ENCODE measurements around the gene PCDH9.

PCDH9 gene

GRCh38 chr13:66506051-66506777, 723.9 kb downstream of the PCDH9 start:
- no peak for DNase-seq

- no peak for DNase-seq
Observed at GRCh38 chr13:66503890-66504289, 726.2 kb downstream of the PCDH9 start.

DNA sequence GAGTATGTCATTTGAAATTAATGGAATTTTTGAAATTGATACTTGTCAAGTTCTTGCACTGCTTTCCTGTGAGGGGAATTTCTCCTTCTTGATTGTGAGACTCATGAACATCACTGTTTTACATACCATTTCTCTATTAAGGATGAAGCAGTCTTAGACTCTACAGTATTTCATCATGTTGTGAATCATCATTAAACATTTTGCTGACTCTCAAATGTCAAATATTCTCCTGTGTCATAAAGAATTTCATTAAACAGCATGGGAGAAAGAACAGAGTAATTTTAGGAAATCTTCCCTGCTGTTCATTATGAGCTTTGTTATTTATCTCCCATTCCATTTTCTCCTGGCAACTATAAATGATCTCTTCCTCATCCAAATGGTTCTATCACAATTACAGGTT, 729.0 kb downstream of the PCDH9 start:
- DNase-seq, result no peak

- DNase-seq, result no peak
Observed at GRCh38 chr13:66492479-66492878, 737.7 kb downstream of the PCDH9 start.

DNA sequence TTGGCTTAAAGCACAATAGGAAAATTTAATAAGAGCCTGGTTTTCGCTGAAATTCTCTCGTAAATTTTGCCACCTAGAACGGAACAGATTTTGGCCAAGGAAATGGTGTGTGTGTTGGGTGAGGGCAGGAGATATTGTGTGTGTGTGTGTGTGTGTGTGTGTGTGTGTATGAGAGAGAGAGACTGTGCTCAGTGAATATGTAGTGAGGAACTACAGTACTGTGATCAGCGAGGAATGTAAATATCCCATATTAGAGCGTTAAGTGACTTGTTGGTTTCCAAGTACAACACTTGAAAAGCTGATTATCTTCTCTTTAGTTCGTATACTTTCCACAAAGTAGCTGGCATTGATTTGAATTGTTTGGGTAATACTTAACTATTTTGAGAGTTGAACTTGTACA, 738.9 kb downstream of the PCDH9 start:
- DNase-seq, result no peak

DNA sequence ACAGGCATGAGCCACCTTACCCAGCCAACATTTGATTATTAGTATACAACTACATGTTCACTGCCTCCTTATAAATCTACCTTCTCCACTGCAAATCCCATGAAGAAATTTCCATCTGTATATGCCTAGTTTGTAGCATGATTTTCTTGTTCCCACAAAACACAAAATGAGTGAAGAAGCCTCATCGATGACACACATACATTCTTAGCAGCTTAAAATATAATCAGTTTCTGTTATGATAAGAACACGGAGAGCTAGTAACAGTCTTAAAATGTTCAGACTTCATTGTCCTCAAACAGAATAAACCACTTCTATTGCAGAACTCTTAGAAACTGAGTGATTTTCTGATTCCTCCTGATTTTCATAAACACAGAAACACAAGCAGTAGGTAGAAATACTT, 740.5 kb downstream of the PCDH9 start:
- no peak for DNase-seq

DNA sequence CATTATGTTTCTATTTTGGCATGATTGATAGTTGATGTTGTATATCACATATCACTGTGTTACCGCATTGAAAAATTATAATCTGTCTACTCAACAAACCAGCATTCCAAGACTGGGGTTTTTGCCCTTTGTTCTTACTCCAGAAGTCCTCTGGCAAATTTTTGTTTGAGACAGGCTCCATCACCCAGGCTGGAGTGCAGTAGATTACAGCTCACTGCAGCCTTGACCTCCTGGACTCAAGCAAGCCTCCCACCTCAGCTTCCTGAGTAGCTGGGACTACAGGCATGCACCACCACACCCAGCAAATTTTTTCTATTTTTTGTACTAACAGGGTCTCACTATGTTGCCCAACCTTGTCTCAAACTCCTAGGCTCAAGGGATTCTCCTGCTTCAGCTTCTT, 741.0 kb downstream of the PCDH9 start:
- DNase-seq, result no peak

DNA sequence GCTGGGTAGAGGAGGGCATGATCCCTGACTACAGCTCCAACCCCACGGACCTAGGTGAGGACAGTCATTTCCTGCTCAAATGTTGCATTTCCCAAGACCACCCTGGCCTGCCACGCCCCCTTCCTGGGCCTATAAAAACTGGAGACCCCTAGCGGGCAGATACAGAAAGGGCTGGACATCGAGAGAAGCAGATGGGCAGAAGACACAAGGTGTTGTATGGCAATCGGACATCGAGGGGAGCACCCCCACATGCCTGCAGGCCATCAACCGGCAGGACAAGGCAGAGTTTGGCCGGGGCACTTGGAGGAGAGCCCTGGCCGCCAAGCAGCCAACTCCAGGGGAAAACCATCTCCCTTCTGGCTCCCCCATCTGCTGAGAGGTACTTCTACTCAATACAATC, 746.4 kb downstream of the PCDH9 start:
- no peak for DNase-seq

- DNase-seq, result no peak
Observed at GRCh38 chr13:66482836-66483235, 747.3 kb downstream of the PCDH9 start.

DNA sequence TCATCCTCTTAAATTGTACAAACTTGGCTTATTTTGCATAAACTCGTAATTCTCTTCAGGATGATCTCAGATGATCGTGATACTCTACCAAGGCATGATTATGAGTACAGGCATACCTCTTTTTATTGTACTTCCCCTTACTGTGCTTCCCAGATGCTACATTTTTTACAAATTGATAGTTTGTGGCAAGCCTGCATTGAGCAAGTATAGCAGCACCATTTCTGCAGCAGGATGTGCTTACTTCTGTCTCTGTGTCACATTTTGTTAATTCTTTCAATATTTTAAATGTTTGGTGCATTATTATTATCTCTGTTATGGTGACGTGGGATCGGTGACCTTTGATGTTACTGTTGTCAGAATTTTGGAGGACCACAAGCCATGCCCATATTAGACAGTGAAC, 752.3 kb downstream of the PCDH9 start:
- DNase-seq, result no peak

GRCh38 chr13:66475061-66475460, 755.1 kb downstream of the PCDH9 start:
- DNase-seq, result no peak

- no peak for DNase-seq
Observed at GRCh38 chr13:66469745-66470144, 760.4 kb downstream of the PCDH9 start.

- DNase-seq, result no peak
Observed at GRCh38 chr13:66468656-66469055, 761.5 kb downstream of the PCDH9 start.

DNA sequence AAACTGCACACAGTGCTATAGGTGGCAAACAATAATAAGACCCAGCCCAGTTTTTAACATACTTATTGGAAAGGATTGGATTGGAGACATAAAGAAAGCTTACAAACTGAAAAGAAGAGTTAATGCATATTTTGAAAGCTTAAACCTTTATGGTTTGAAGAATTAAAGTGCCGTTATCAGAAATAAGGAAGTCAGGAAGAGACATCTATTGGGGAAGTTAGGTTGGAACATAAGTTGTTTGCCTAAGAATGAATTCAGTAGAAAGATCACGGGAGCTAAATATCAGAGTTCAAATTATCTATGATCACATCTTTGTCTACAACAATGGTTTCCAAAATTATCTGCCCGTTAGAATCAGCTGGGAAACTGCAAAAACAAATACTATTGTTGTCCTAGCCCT, 767.9 kb downstream of the PCDH9 start:
- DNase-seq, result no peak

DNA sequence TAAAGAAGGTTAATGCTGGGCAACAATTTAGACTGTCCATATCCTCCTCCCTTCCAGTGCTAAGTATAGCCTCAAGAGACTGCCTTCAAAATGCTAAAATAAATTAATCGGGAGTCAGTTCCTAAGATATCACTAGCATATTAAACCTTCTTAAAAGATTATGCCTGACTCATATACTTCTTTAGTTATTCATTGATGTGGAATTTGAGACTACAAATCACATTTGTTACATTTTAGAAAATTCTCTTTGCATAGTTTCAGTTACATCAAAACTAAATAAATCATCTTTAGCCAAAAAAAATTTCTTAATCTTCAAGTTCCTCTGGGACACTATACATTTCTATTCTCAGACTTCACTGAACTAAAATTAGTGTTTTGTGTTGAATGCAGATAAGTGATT, 769.1 kb downstream of the PCDH9 start:
- no peak for DNase-seq

DNA sequence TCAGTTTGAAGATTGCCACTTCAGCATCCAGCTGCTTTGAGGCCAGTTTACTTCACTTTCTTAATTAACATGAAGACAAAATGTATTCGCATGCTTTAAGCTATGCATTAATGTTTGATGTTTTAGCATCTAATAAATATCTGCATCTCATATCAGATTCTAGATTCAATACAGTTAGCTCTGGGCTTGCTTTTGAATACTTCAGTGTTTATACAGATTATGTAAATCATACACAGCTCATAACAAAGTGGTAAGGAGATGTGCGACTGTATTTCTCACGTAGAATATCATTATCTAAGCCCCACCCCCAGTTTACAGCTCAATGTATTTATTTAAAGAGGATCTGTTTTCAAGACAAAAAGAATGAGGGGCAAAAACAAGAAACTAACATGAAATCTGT, 770.5 kb downstream of the PCDH9 start:
- DNase-seq, result no peak

DNA sequence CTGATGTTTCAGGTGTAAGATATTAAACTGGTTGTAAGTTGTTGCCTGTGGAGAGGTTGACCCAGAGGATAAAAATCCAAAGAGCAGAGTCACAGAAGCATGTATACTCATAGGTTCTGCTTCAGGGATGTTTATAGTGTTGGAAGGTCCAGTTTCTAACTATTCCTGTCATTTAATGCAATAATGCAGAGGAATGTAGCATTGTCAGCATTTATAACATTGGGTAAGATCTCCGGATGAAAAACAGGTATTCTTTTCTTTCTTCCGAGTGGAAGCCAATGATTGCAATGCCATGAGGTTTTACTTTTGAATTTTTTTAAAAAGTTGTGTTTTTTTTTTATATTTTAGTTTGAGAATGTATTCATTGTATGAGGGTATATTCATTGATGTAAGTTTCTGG, 771.0 kb downstream of the PCDH9 start:
- DNase-seq, result no peak

- no peak for DNase-seq
Observed at GRCh38 chr13:66446413-66446812, 783.7 kb downstream of the PCDH9 start.

GRCh38 chr13:66443926-66444325, 786.2 kb downstream of the PCDH9 start:
- no peak for DNase-seq

- DNase-seq, result no peak
Observed at GRCh38 chr13:66440938-66441337, 789.2 kb downstream of the PCDH9 start.

DNA sequence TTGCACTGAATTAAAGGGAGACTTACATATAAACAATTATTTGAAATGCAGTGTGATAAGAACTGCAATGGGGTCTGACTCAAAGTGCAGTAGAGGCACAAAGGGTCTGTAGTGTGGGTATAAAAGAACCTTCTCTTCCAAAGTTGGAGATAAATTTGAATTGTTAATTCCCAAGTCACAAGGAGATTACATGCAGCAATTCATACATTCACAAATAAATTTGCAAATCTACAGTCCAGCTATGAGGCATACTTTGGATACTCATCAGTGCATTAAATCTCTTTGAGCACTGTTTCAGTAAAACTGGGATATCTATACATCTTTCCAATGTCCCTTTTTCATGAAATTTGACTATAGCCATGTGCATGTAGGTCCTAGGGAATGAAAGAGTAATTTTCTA, 799.4 kb downstream of the PCDH9 start:
- no peak for DNase-seq

DNA sequence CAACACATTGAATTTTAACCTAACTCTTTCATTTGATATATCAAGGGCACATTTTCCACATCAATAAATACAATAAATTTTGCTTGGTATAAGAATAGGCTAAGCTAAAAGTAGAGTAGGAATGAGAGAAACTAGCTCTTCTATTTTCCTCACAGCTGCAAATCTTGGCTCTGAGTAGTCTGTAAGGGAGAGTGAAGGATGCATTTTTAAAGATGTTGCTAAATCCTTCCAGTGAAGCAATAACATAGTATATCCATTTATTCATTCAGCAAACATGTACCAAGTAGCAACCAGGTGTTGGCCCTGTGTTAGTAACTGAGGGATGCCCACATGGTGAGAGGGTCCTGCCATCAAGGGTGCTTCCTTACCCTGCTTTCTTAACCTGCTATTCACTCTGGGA, 799.9 kb downstream of the PCDH9 start:
- DNase-seq, result no peak

GRCh38 chr13:66429156-66429555, 801.0 kb downstream of the PCDH9 start:
- DNase-seq, result no peak

DNA sequence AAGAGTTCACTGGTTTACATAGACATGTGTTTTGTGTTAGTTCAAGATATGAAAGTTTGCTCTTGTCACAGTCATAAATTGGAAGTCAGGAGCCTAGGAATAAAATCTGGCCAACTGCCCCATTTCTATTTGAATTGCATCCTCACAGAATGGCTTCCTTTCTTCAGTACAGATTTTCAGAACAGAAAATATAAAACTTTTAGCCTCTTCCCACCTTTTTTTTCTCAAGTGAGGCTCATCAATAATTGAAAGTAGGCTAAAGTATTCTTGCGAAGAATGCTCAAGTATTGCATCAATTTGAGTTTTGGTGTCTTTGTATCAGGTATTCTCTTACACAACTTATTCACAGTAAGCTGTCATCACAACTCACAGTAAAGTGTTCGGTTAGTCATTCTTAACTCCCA, 802.7 kb downstream of the PCDH9 start:
- DNase-seq, result no peak

DNA sequence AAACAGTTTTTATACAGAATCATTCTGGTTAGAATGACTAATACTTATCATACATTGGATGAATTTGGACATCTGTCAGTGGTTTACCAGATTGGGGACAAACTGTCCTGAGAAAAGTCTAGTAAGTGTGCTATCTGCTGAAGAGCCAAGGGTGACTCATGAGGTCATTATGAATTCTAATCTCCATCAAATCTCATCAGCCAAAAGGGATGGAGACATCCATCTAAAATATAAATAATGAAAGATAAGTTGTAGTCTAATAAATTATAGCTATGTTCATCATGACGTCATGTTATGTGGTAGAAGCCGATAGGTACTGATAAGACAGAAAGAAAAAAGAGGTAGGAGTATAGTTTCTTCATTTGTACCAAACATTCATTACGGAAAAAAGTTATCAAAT, 804.4 kb downstream of the PCDH9 start:
- no peak for DNase-seq

- no peak for DNase-seq
Observed at GRCh38 chr13:66424422-66424821, 805.7 kb downstream of the PCDH9 start.
